ENCODE data around the gene C2CD4C.

DNA sequence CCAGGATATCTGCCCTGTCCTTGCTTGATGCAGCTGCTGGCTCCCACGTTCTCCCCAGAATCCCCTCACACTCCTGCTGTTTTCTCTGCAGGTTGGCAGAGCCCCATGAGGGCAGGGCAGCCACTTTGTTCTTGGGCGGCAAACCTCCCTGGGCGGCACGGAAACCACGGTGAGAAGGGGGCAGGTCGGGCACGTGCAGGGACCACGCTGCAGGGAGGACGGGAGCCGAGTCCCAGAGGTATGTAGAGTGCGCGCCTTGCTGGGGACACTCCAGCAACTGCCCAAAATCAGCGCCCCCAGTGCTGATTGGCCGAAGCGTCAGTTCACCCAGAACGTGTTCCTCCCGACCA lies 34.1 kb downstream of the C2CD4C start:
- TF ChIP-seq POLR2A (IDR thresholded peaks at IDR 0.05): no peak
- no peak for TF ChIP-seq POLR2AphosphoS5 (IDR thresholded peaks at IDR 0.05)
- TF ChIP-seq, protein P1, sequence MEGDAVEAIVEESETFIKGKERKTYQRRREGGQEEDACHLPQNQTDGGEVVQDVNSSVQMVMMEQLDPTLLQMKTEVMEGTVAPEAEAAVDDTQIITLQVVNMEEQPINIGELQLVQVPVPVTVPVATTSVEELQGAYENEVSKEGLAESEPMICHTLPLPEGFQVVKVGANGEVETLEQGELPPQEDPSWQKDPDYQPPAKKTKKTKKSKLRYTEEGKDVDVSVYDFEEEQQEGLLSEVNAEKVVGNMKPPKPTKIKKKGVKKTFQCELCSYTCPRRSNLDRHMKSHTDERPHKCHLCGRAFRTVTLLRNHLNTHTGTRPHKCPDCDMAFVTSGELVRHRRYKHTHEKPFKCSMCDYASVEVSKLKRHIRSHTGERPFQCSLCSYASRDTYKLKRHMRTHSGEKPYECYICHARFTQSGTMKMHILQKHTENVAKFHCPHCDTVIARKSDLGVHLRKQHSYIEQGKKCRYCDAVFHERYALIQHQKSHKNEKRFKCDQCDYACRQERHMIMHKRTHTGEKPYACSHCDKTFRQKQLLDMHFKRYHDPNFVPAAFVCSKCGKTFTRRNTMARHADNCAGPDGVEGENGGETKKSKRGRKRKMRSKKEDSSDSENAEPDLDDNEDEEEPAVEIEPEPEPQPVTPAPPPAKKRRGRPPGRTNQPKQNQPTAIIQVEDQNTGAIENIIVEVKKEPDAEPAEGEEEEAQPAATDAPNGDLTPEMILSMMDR (IDR thresholded peaks at IDR 0.05 in 8 of 11, conservative IDR thresholded peaks at IDR 0.05 in 3 of 11): no peak
